Measurements from ENCODE around the gene TCF12. TPM values are rescaled to one million over a fixed set of nuclear protein-coding genes. Genes with fewer than 3 reads are reported as not detected.

Gene TCF12
- total RNA-seq: 47.7 and 48.0 TPM in 2 replicates

DNA sequence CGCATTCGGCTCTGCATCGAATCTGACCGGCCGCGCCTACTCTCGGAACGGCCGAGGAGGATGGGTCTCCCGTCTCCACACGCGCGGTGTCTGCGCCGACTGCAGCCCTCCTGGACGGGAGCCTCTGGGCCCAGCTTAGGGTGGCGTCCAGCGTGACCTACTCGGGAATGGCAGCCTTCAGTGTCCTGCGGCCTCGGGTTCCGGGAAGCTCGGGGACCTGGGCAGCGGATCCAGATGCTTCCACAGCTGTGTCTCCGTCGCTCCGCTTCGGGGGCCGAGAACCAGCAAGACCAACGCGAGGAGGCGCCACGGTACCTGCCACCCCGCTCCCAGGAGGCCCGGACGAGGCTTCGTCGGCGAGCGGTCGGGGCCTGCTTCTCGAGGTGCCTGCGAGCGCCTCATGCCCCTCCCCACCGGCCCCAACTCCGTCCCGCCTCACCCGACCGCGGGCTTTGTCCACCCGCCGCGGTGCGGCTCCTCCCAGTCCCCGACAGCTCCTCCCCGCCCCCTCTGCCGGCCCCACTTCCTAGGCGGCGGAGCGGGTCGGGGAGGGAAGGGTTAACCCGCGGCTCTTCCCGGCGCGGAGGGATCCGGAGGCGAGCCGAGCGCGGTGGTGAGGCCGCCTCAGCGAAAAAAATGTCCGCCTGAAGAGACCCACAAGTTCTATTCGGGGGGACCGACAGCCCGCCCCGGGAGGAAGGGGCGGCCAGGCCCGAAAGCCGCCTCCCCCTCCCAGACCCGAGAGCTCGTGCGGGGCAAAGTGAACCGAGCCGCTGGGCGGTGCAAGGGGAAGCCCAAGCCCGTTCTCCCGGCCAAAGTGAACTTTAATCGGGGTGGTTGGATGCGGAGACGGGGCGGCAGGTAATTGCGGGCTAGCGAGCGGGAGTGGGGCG lies at the start of gene TCF12:
TSS of gene TCF12 (plus strand) at position 599 of the 893 bp plus-strand sequence. CDS start 1,270 bp downstream, outside the sequence.

Other genes with a start within 250 kb of the TCF12 start
- gene ZNF280D, start 185.1 kb upstream of the TCF12 start, total RNA-seq: 22.1 and 27.4 TPM in 2 replicates